ENCODE measurements around the gene HSPB1.

DNA sequence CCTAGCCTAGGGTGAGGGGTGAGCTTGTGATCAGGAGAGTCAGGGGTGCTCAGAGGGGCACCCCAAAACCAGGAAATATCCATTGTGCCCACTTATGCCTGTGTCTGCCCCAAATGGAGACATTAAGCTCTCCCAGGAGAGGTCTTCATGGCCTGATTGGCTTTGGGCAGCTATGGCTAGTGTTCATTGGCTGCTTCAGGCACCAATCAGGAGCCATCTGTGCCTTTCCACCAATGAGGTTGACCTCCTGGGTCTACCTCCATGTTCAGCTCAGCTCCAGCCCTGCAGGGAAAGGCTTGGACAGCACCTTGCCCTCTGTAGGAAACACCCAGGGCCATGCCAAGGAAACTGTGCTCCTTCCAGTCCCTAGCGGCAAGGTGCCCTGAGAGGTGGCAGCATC, 23.9 kb upstream of the HSPB1 start:
- no peak for TF ChIP-seq ZNF785 (tag by site-specific recombination; IDR thresholded peaks at IDR 0.05)
- TF ChIP-seq ZNF146 (tag by site-specific recombination; IDR thresholded peaks at IDR 0.05), result no peak
- TF ChIP-seq ZNF654 (tag by site-specific recombination; IDR thresholded peaks at IDR 0.05; ENCODE audit: low read depth), result no peak
- TF ChIP-seq, protein P1, sequence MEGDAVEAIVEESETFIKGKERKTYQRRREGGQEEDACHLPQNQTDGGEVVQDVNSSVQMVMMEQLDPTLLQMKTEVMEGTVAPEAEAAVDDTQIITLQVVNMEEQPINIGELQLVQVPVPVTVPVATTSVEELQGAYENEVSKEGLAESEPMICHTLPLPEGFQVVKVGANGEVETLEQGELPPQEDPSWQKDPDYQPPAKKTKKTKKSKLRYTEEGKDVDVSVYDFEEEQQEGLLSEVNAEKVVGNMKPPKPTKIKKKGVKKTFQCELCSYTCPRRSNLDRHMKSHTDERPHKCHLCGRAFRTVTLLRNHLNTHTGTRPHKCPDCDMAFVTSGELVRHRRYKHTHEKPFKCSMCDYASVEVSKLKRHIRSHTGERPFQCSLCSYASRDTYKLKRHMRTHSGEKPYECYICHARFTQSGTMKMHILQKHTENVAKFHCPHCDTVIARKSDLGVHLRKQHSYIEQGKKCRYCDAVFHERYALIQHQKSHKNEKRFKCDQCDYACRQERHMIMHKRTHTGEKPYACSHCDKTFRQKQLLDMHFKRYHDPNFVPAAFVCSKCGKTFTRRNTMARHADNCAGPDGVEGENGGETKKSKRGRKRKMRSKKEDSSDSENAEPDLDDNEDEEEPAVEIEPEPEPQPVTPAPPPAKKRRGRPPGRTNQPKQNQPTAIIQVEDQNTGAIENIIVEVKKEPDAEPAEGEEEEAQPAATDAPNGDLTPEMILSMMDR (tag by site-specific recombination; IDR thresholded peaks at IDR 0.05), result no peak
- TF ChIP-seq YY1 (tag by site-specific recombination; IDR thresholded peaks at IDR 0.05), result no peak
- TF ChIP-seq ZNF776 (tag by site-specific recombination; IDR thresholded peaks at IDR 0.05; ENCODE audit: borderline replicate concordance), result no peak
- TF ChIP-seq ZBTB17 (tag by site-specific recombination; IDR thresholded peaks at IDR 0.05), result no peak
- TF ChIP-seq ZNF501 (tag by site-specific recombination; IDR thresholded peaks at IDR 0.05), result no peak
- TF ChIP-seq ZNF184 (tag by site-specific recombination; IDR thresholded peaks at IDR 0.05), result no peak
- TF ChIP-seq ZNF521 (tag by site-specific recombination; IDR thresholded peaks at IDR 0.05), result no peak
- TF ChIP-seq KLF16 (tag by site-specific recombination; IDR thresholded peaks at IDR 0.05), result no peak
- TF ChIP-seq ZNF624 (tag by site-specific recombination; IDR thresholded peaks at IDR 0.05), result no peak
- no peak for TF ChIP-seq MEIS1 (CRISPR knock-in tag; IDR thresholded peaks at IDR 0.05; ENCODE audit: borderline replicate concordance)
- no peak for TF ChIP-seq ZNF280C (tag by site-specific recombination; IDR thresholded peaks at IDR 0.05)
